ENCODE results near the gene LRRC8D.

LRRC8D gene

DNA sequence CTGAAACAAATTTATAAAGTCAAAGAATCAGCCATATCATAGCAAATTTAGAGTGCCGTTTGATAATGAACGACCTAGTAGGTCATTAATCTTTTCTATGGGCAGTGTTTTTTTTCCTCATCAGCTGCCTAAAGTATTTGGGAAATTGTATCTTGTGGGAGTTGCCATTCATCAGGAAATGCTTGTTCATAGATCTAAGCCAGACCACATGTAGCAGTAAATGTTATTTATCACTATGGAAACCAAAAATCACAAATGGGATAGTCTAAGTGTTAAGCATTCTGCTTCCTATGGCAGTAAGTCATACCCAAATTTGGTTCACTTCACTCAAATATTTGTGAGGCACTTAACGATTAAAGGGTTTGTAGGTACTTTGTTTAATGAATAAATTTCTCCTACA is 52.9 kb downstream of the LRRC8D start:
- Histone ChIP-seq H3K9me3 (ENCODE audit: control insufficient read depth in 1 of 2, low read length in 2 of 2) (no peaks in the 10 kb centered on the region), H3K36me3 (ENCODE audit: control insufficient read depth in 1 of 2, insufficient read depth in 2 of 2, low read length in 2 of 2) (no peaks in the 10 kb centered on the region), H3K4me3 (ENCODE audit: low read depth in 1 of 2, low read length in 2 of 2) (no peak overlapping the region), H3K27ac (ENCODE audit: low read length) (no peak overlapping the region), H3K4me1 (ENCODE audit: control insufficient read depth in 1 of 2, insufficient read depth in 2 of 2, low read length in 2 of 2) (peaks cover 0 to 4% of the 10 kb centered on the region in 2 donors), H3K27me3 (ENCODE audit: low read depth, low read length) (no peaks in the 10 kb centered on the region)

DNA sequence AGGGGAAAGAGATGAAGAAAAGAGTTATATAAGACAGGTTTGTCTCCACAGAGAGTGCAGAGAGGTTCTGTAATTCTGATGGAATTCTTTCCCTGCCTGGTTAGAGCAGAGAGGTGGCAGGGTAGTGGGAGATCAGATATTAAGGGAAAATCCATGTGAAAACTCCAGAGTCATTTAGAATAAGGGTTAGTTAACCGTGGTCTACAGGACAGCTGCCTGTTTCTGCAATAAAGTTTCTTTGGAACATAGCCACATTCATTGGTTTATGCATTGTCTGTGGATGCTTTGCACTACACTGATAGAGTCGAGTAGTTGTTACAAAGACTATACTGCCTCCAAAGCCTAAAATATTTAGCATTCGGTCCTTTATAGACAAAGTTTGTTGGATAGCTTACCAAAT is 55.6 kb downstream of the LRRC8D start:
- Histone ChIP-seq H3K27ac (ENCODE audit: low read length) (no peak overlapping the region), H3K27me3 (ENCODE audit: low read depth, low read length) (no peaks in the 10 kb centered on the region), H3K9me3 (ENCODE audit: control insufficient read depth in 1 of 2, low read length in 2 of 2) (no peaks in the 10 kb centered on the region), H3K36me3 (ENCODE audit: control insufficient read depth in 1 of 2, insufficient read depth in 2 of 2, low read length in 2 of 2) (no peaks in the 10 kb centered on the region), H3K4me3 (ENCODE audit: low read depth in 1 of 2, low read length in 2 of 2) (no peak overlapping the region), H3K4me1 (ENCODE audit: control insufficient read depth in 1 of 2, insufficient read depth in 2 of 2, low read length in 2 of 2) (peaks cover 0 to 4% of the 10 kb centered on the region in 2 donors)

DNA sequence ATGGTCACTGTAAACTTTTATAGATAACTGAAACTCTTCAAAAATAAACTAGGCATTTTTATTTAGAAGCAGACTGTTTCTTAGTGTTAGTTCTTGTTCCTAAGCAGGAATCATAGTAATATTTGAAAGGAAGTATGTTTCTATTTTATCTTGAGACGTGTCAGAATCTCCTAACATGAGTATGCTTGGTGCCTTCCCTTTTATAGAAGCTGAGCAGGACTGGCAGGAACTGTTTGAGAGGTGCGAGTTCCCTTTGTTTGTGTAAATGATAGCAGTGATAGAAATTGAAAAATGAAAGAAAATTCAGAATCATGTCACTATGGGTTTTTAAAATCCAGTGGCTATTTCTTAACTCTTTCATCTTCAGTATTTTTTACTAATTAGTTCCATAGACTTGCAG is 56.9 kb downstream of the LRRC8D start:
- Histone ChIP-seq H3K4me1 (ENCODE audit: control insufficient read depth in 1 of 2, insufficient read depth in 2 of 2, low read length in 2 of 2) (peaks cover 0 to 4% of the 10 kb centered on the region in 2 donors), H3K9me3 (ENCODE audit: control insufficient read depth in 1 of 2, low read length in 2 of 2) (no peaks in the 10 kb centered on the region), H3K27me3 (ENCODE audit: low read depth, low read length) (no peaks in the 10 kb centered on the region), H3K36me3 (ENCODE audit: control insufficient read depth in 1 of 2, insufficient read depth in 2 of 2, low read length in 2 of 2) (no peaks in the 10 kb centered on the region), H3K27ac (ENCODE audit: low read length) (no peak overlapping the region), H3K4me3 (ENCODE audit: low read depth in 1 of 2, low read length in 2 of 2) (no peak overlapping the region)

DNA sequence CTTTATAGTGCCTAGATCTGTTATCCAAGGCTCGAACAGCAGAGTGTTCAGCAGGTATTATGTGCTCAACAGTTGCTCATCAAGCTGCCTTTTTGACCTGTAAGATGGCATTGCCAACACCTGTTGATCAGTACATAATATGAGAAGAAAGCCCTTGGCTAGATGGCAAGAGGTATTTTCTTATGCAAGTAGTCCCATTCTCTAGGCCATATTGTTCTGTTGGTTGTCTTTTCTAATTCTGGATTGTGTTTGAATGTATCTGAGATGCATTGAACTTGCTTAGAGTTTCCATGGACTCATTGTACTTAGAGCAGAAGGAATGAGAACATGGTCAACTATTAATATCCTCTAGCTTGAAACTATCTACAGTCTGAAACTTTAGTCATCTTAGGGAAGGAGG is 57.4 kb downstream of the LRRC8D start:
- no peaks in the 10 kb centered on the region for H3K36me3 ChIP-seq (ENCODE audit: control insufficient read depth in 1 of 2, insufficient read depth in 2 of 2, low read length in 2 of 2)
- H3K27me3 ChIP-seq (ENCODE audit: low read depth, low read length): no peaks in the 10 kb centered on the region
- H3K4me3 ChIP-seq (ENCODE audit: low read depth in 1 of 2, low read length in 2 of 2): no peak overlapping the region
- no peaks in the 10 kb centered on the region for H3K9me3 ChIP-seq (ENCODE audit: control insufficient read depth in 1 of 2, low read length in 2 of 2)
- H3K4me1 ChIP-seq (ENCODE audit: control insufficient read depth in 1 of 2, insufficient read depth in 2 of 2, low read length in 2 of 2): peaks cover 0 to 4% of the 10 kb centered on the region in 2 donors
- H3K27ac ChIP-seq (ENCODE audit: low read length): no peak overlapping the region

DNA sequence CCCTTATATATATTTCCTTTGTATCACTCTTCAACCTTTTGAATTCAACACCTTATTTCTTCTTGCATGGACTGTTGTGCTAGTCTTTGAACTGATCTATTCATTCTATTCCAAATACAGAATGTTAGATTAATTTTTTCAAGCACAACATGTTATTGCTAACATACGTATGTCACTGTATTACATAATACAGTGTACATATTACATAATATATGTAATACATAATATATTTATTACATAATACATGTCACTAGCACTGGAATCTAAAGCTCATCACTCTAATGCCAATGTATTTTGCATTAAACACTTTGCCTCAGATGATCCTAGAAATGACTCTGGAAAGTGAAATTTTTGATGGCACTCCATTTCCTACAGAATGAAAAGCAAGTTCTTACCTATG is 59.8 kb downstream of the LRRC8D start:
- H3K27me3 ChIP-seq (ENCODE audit: low read depth, low read length): no peaks in the 10 kb centered on the region
- no peaks in the 10 kb centered on the region for H3K36me3 ChIP-seq (ENCODE audit: control insufficient read depth in 1 of 2, insufficient read depth in 2 of 2, low read length in 2 of 2)

DNA sequence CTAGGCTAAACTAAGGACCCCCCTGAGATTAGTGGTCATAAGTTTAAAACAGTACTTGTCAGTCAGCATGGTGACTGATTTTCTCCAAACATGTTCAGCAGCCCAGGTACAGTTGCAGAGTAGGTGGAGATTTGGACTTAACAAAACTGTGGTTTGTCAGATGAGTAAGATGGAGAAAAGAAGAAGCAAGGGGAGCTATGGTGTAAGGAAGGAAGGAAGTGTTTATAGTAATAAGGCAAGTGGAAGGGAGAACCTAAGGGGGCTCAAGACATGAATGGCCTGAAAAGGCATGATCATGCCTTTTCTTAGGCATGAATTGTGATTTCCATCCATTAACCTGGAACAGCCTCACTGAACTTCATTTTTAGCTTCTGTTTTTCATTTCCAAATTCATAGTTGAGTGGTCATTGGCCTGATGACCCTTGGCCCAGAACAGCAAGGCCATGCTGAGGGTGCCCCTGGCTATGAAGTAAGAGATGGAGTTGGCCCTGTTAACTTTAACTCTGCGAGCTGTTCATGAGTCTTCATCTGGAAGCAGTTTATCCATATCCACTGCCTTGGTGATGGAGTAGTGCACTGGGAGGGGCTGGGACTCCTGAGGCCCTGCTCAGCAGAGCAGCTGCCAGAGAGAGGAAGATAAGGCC is 60.7 kb downstream of the LRRC8D start:
- Histone ChIP-seq H3K36me3 (ENCODE audit: control insufficient read depth in 1 of 2, insufficient read depth in 2 of 2, low read length in 2 of 2) (no peaks in the 10 kb centered on the region), H3K4me3 (ENCODE audit: low read depth in 1 of 2, low read length in 2 of 2) (no peak overlapping the region), H3K27me3 (ENCODE audit: low read depth, low read length) (no peaks in the 10 kb centered on the region), H3K4me1 (ENCODE audit: control insufficient read depth in 1 of 2, insufficient read depth in 2 of 2, low read length in 2 of 2) (no peaks in the 10 kb centered on the region), H3K27ac (ENCODE audit: low read length) (no peak overlapping the region), H3K9me3 (ENCODE audit: control insufficient read depth in 1 of 2, low read length in 2 of 2) (no peaks in the 10 kb centered on the region)

More for the DNA sequence above, 59.8 kb downstream of the LRRC8D start:
- Histone ChIP-seq H3K4me1 (ENCODE audit: control insufficient read depth in 1 of 2, insufficient read depth in 2 of 2, low read length in 2 of 2) (no peaks in the 10 kb centered on the region), H3K4me3 (ENCODE audit: low read depth in 1 of 2, low read length in 2 of 2) (no peak overlapping the region), H3K9me3 (ENCODE audit: control insufficient read depth in 1 of 2, low read length in 2 of 2) (no peaks in the 10 kb centered on the region), H3K27ac (ENCODE audit: low read length) (no peak overlapping the region)

DNA sequence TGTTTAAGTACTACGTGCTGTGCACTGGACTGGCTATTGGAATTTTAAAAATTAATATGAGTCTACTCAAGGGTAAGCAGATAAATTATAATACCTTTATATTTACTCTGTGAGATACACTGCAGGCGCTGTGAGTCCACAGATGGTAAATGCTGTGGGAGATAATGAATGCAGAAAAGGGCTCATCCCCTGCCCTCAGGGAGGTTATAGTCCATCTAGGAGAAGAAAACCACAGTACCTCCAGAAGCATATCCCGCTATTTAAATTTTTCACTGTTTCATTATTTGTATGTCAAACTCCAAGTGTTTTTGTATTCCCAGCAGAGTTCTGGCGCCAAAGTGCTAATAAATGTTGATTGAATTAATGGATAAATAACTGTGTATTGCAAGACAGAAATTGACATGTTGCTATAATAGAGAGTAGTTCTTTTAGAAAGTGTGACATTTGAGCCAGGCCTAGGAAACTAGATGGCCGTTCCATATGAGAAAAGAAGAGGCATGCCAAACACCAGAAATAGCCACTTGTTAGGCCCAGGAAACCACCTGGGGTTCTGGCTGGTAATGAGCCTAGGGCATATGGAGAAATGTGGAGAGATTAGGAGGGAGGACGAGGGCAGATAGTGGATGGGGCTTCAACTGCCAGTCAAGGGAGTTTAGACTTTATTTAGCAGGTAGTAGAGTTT is 61.7 kb downstream of the LRRC8D start:
- H3K4me3 ChIP-seq (ENCODE audit: low read depth in 1 of 2, low read length in 2 of 2): no peak overlapping the region
- H3K27me3 ChIP-seq (ENCODE audit: low read depth, low read length): no peaks in the 10 kb centered on the region
- no peaks in the 10 kb centered on the region for H3K36me3 ChIP-seq (ENCODE audit: control insufficient read depth in 1 of 2, insufficient read depth in 2 of 2, low read length in 2 of 2)
- no peak overlapping the region for H3K27ac ChIP-seq (ENCODE audit: low read length)
- H3K4me1 ChIP-seq (ENCODE audit: control insufficient read depth in 1 of 2, insufficient read depth in 2 of 2, low read length in 2 of 2): no peaks in the 10 kb centered on the region
- H3K9me3 ChIP-seq (ENCODE audit: control insufficient read depth in 1 of 2, low read length in 2 of 2): no peaks in the 10 kb centered on the region

DNA sequence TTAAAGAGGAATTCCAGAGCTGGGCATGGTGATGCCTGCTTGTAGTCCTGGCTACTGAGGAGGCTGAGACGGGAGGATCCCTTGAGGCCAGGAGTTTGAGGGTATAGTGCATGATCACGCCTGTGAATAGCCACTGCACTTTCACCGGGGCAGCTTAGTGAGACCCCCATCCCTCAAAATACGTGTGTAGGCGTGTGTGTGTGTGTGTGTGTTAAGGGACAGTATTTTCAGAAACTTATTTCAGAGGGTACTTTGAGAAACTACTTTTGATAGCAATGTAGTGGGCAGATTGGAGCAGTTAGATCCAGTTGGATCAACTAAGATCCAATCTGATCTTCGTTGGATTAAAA is 62.2 kb downstream of the LRRC8D start:
- Histone ChIP-seq H3K27me3 (ENCODE audit: low read depth, low read length) (no peaks in the 10 kb centered on the region), H3K9me3 (ENCODE audit: control insufficient read depth in 1 of 2, low read length in 2 of 2) (no peaks in the 10 kb centered on the region), H3K27ac (ENCODE audit: low read length) (no peak overlapping the region), H3K36me3 (ENCODE audit: control insufficient read depth in 1 of 2, insufficient read depth in 2 of 2, low read length in 2 of 2) (no peaks in the 10 kb centered on the region), H3K4me1 (ENCODE audit: control insufficient read depth in 1 of 2, insufficient read depth in 2 of 2, low read length in 2 of 2) (no peaks in the 10 kb centered on the region), H3K4me3 (ENCODE audit: low read depth in 1 of 2, low read length in 2 of 2) (no peak overlapping the region)

DNA sequence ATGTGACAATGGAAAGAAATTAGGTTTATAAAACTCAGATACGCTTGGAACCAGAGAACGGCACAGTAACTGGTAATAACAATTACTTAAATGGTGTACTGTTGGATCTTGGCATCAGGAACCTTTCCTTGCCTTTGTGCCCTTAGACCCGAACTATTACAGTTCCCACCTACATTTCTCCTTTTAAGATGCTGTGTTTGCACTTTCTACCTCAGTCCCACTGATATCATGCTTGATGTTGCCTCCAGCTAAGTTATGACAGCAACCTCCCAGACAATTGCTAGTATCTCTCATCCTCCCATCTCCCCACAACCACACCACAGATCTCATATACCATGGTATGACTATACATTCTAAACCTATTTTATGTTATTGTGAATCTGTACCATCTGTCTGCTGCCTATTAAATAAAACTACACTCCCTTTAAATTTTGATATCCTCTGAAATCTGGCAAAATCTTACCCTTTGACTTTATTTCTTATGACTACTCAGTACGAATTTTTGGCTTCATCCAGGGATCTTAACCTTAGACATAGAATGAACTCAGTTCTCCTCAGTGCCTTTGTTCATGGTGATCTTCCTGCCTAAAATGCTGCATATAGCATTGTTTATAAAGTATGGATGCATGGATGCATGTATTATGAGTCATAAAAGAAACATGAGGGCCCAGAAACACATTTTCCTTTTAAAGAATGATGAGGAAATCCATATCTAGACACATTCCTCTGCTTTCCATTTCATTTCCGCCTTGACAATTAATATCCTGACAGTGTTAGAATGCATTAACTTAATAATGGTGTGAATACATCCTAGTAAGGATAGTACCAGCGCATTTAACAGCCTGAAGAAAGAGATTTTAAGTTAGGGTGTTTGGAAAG is 64.1 kb downstream of the LRRC8D start:
- H3K27ac ChIP-seq (ENCODE audit: low read length): no peak overlapping the region
- no peak overlapping the region for H3K4me3 ChIP-seq (ENCODE audit: low read depth in 1 of 2, low read length in 2 of 2)
- H3K9me3 ChIP-seq (ENCODE audit: control insufficient read depth in 1 of 2, low read length in 2 of 2): no peaks in the 10 kb centered on the region

DNA sequence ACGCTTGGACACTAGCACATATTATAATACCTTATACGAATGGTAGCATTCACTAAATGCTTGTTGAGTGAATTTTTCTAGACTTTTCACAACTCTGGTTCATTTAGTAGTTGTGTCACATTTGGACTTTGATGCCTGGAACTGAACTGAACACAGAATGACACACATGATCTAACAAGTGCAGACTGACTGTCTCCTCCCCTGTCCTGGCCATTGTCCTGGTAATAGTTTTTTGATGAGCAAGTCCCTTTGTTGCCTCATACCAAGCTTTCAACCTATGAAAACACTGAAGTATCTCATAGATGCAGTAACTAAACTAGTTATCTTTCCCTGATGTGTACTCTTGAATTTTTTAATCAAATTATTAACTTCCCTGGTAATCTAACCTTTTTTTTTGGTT is 66.4 kb downstream of the LRRC8D start:
- Histone ChIP-seq H3K27me3 (ENCODE audit: low read depth, low read length) (no peaks in the 10 kb centered on the region), H3K4me3 (ENCODE audit: low read depth in 1 of 2, low read length in 2 of 2) (no peak overlapping the region), H3K9me3 (ENCODE audit: control insufficient read depth in 1 of 2, low read length in 2 of 2) (no peaks in the 10 kb centered on the region), H3K4me1 (ENCODE audit: control insufficient read depth in 1 of 2, insufficient read depth in 2 of 2, low read length in 2 of 2) (no peaks in the 10 kb centered on the region), H3K27ac (ENCODE audit: low read length) (no peak overlapping the region), H3K36me3 (ENCODE audit: control insufficient read depth in 1 of 2, insufficient read depth in 2 of 2, low read length in 2 of 2) (no peaks in the 10 kb centered on the region)

More for the DNA sequence above, 64.1 kb downstream of the LRRC8D start:
- no peaks in the 10 kb centered on the region for H3K4me1 ChIP-seq (ENCODE audit: control insufficient read depth in 1 of 2, insufficient read depth in 2 of 2, low read length in 2 of 2)
- H3K36me3 ChIP-seq (ENCODE audit: control insufficient read depth in 1 of 2, insufficient read depth in 2 of 2, low read length in 2 of 2): no peaks in the 10 kb centered on the region
- H3K27me3 ChIP-seq (ENCODE audit: low read depth, low read length): no peaks in the 10 kb centered on the region

DNA sequence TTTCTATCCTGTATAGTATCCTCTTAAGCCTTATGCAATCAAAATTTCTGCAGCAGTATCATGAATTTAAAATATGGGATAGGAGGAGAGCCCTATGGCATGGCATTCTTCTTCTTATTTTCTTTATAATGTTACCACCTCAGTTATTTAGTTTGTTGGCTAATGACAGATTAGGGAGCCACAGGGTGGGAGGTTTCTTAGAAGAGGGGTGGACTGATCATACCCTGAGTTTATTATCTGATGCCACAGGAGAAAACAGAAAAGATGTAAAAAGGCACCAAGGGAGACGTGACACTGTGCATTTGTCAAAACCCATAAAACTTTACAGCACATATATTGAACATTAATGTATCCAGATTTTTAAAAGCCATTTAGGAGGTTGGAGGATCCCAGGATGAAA is 66.9 kb downstream of the LRRC8D start:
- Histone ChIP-seq H3K36me3 (ENCODE audit: control insufficient read depth in 1 of 2, insufficient read depth in 2 of 2, low read length in 2 of 2) (no peaks in the 10 kb centered on the region), H3K9me3 (ENCODE audit: control insufficient read depth in 1 of 2, low read length in 2 of 2) (no peaks in the 10 kb centered on the region), H3K4me3 (ENCODE audit: low read depth in 1 of 2, low read length in 2 of 2) (no peak overlapping the region), H3K27me3 (ENCODE audit: low read depth, low read length) (no peaks in the 10 kb centered on the region), H3K4me1 (ENCODE audit: control insufficient read depth in 1 of 2, insufficient read depth in 2 of 2, low read length in 2 of 2) (no peaks in the 10 kb centered on the region), H3K27ac (ENCODE audit: low read length) (no peak overlapping the region)
